K562 (cell line): ENCODE results near the gene ANO9. TPM values are rescaled to one million over a fixed set of nuclear protein-coding genes. Genes with fewer than 3 reads are reported as not detected.
"Not testable (repeated sequence)": the region's sequence is repeated elsewhere in the genome, so short reads cannot be mapped to it uniquely, and the experiment has no call there.

Experiments
- ATAC-seq: fragments of 200-7000 bp; cut with Tn5 transposase; 3 replicates; pipeline ENCODE4 v1.9.1; 2020; ENCODE audit warnings: moderate library complexity
- BruUV-seq: library from RNA; stranded (reverse); fragments of 400-500 nt; replicated peaks from 2 replicates; lab custom pipeline; 2021; lab: Mats Ljungman, UMichigan
- CTCF ChIA-PET: fragments of 300-600 bp; formaldehyde crosslinking; extraction: SDS; loops from one replicate; lab custom pipeline; 2021; ENCODE audit warnings: low intra/inter-chr PET ratio; lab: Yijun Ruan, JAX
- POLR2A ChIA-PET: fragments of 300-600, 350-650 bp; sonication (Branson Sonifier 250); formaldehyde crosslinking; extraction: SDS; loops from one replicate; lab custom pipeline; 2021; ENCODE audit warnings: antibody characterized with exemption, inconsistent platforms; lab: Yijun Ruan, JAX
- DNase-seq, 4 experiments: peaks; one replicate each; pipeline versions ENCODE4 v3.0.0 to v3.0.0-alpha.2; 2011 to 2018; ENCODE audit warnings: low spot score in 3 of 4, mixed read lengths in 3 of 4; ENCODE audit errors: extremely low read depth in 1 of 4
- FAIRE-seq: peaks from 2 replicates; lab custom pipeline; 2011; peaks lifted over from hg19 to GRCh38; lab: Jason Lieb, UNC
- H2AFZ ChIP-seq: 2 replicates; pipeline ENCODE4 v1.6.0; 2011; ENCODE audit warnings: low read depth, low read length, control low read depth, inconsistent platforms
- H3K27ac ChIP-seq: fragments of 200-600 bp; 3 replicates; pipeline ENCODE4 v1.8.0; 2011; ENCODE audit warnings: low read depth, mild to moderate bottlenecking, control low read depth, inconsistent platforms, low read length, moderate library complexity, mixed read lengths; ENCODE audit errors: extremely low read depth
- H3K27me3 ChIP-seq, 2 experiments: fragments of 300-600 bp in 1 of 2; 2 replicates in 1 of 2; 3 replicates in 1 of 2; pipeline versions ENCODE4 v1.6.0 to v1.8.0; 2011; ENCODE audit warnings: inconsistent platforms in 2 of 2, low read length in 2 of 2, mild to moderate bottlenecking in 1 of 2, mixed read lengths in 1 of 2, moderate library complexity in 1 of 2; ENCODE audit not compliant: control insufficient read depth in 2 of 2, insufficient read depth in 2 of 2
- H3K36me3 ChIP-seq: fragments of 300-600 bp; 3 replicates; pipeline ENCODE4 v1.8.0; 2011; ENCODE audit warnings: mild to moderate bottlenecking, low read length, inconsistent platforms; ENCODE audit not compliant: control insufficient read depth, insufficient read depth
- H3K4me1 ChIP-seq, 2 experiments: fragments of 200-600 bp in 1 of 2; replicated peaks in 1 of 2; 2 replicates in 1 of 2; 3 replicates in 1 of 2; pipeline versions ENCODE4 v1.5.1 to v1.8.0; 2011; ENCODE audit warnings: inconsistent platforms in 2 of 2, low read length in 2 of 2, mild to moderate bottlenecking in 1 of 2, mixed read lengths in 1 of 2, moderate library complexity in 1 of 2; ENCODE audit not compliant: control insufficient read depth in 2 of 2, insufficient read depth in 2 of 2
- H3K4me2 ChIP-seq: 2 replicates; pipeline ENCODE4 v1.6.1; 2011; ENCODE audit warnings: low read length, control low read depth, inconsistent platforms, mixed read lengths; ENCODE audit not compliant: insufficient read depth
- H3K4me3 ChIP-seq: fragments of 200-600 bp; sonication (generic), shearing (Covaris generic); 2 replicates; pipeline ENCODE4 v1.5.1; 2016; ENCODE audit warnings: control low read depth, inconsistent platforms
- H3K79me2 ChIP-seq: fragments of 200-600 bp; 3 replicates; pipeline ENCODE4 v1.8.0; 2011; ENCODE audit warnings: low read length, inconsistent platforms; ENCODE audit not compliant: control insufficient read depth, insufficient read depth
- H3K9ac ChIP-seq, 2 experiments: 2 replicates each; pipeline versions ENCODE4 v1.6.0 to v1.6.1; 2011; ENCODE audit warnings: low read depth in 2 of 2, low read length in 2 of 2, control low read depth in 1 of 2, inconsistent platforms in 1 of 2, mild to moderate bottlenecking in 1 of 2, mixed read lengths in 1 of 2; ENCODE audit not compliant: insufficient read depth in 1 of 2
- H3K9me1 ChIP-seq: one replicate; pipeline ENCODE4 v1.6.0; 2011; ENCODE audit warnings: inconsistent platforms, mild to moderate bottlenecking, low read length, moderate library complexity; ENCODE audit not compliant: control insufficient read depth, insufficient read depth
- H3K9me3 ChIP-seq: replicated peaks from 2 replicates; pipeline ENCODE4 v1.5.1; 2011; ENCODE audit warnings: low read depth, low read length, inconsistent platforms; ENCODE audit not compliant: control insufficient read depth, insufficient read depth
- H4K20me1 ChIP-seq: replicated peaks from 2 replicates; pipeline ENCODE4 v1.6.1; 2011; ENCODE audit warnings: low read length, inconsistent platforms, mixed read lengths; ENCODE audit not compliant: control insufficient read depth, insufficient read depth
- MCM2 ChIP-seq: fragments of 450-650 bp; IDR thresholded peaks from 2 replicates; pipeline ENCODE4 v1.6.1; 2017; ENCODE audit warnings: low read depth, mild to moderate bottlenecking
- NR2F6 ChIP-seq: fragments of 450-650 bp; formaldehyde crosslinking; IDR thresholded peaks from 2 replicates; pipeline ENCODE4 v1.4.0; 2020; ENCODE audit warnings: mild to moderate bottlenecking
- ZNF280A ChIP-seq: fragments of 450-650 bp; IDR thresholded peaks from 2 replicates; pipeline ENCODE4 v1.6.1; 2018; ENCODE audit warnings: mild to moderate bottlenecking, low read depth; ENCODE audit not compliant: partially characterized antibody
- ZNF354B ChIP-seq: fragments of 250-450 bp; sonication (Bioruptor Pico); IDR thresholded peaks from 2 replicates; pipeline ENCODE4 v1.4.0; 2020
- ZNF507 ChIP-seq: conservative IDR thresholded peaks from 2 replicates; pipeline ENCODE4 v1.6.1; 2017; ENCODE audit warnings: missing genetic modification characterization, missing compliant biosample characterization
- WGBS: fragments of 100-300 bp; shearing (Covaris generic); methylation state at CpG from one replicate; pipeline ENCODE4 v1.1.6; 2016; ENCODE audit warnings: low coverage, mixed read lengths; ENCODE audit not compliant: insufficient coverage; ENCODE audit errors: missing lambda C conversion rate; 5-methylcytosine and 5-hydroxymethylcytosine counted together
- in situ Hi-C: fragments of 300-500 bp; cut with MboI; formaldehyde crosslinking; loops from 4 replicates; pipeline ENCODE4 v1.15.0; 2018; ENCODE audit warnings: inconsistent platforms, mixed read lengths
- intact Hi-C: fragments of 100-400 bp; cut with micrococcal nuclease; formaldehyde crosslinking; loops from 2 replicates; pipeline ENCODE4 v1.14.2; 2022
- polyA plus RNA-seq, 8 experiments: library from polyadenylated mRNA; depleted of rRNA in 4 of 8; stranded (reverse) in 5 of 8; unstranded in 3 of 8; fragments of >200 nt; fragmentation: Nextera tagmentation in 2 of 8; fragmentation: Illumina TruSeq in 1 of 8; extraction: Ambion mirVana in 2 of 8; extraction: Trizol in 1 of 8; gene quantifications; 2 replicates each; pipeline versions ENCODE4 v1.2.1 to v1.2.3, GENCODE V29; 2011 to 2014; ENCODE audit warnings: inconsistent platforms in 1 of 8, missing spikeins in 1 of 8
- total RNA-seq, 7 experiments: library from RNA; depleted of rRNA in 6 of 7; stranded (reverse); fragments of >200 nt in 6 of 7; fragmentation: Illumina TruSeq in 2 of 7; extraction: Trizol in 2 of 7; gene quantifications; 2 replicates each; pipeline versions ENCODE4 v1.2.1 to v1.2.3, GENCODE V29; 2011 to 2021; ENCODE audit warnings: low replicate concordance in 1 of 7

ANO9 gene
- total and polyA plus RNA-seq, 9 of the 15 experiments (the other 6 are each of a cell fraction or from before 2014, with no cell fraction given): 0.20 to 14.5 (median 4.5) TPM

- peaks cover 5 to 32% of the 10 kb centered on the region in 2 experiments; a peak in 4 of 5 replicates for H3K4me1 ChIP-seq
- no peak overlapping the region for H3K27ac ChIP-seq
- no peak overlapping the region for H3K9ac ChIP-seq
- no peak for FAIRE-seq
- no peak for TF ChIP-seq NR2F6 (CRISPR knock-in tag)
- TF ChIP-seq MCM2: no peak
- peak; percentile 61 for TF ChIP-seq ZNF354B (CRISPR knock-in tag)
- TF ChIP-seq ZNF280A: peak; percentile 34
- peak; percentile 96 for TF ChIP-seq ZNF507 (tag)
- H3K9me1 ChIP-seq: no peaks in the 10 kb centered on the region
- H3K4me3 ChIP-seq: no peak overlapping the region
- no peaks in the 10 kb centered on the region for H3K79me2 ChIP-seq
- ATAC-seq: no peak
- POLR2A ChIA-PET: no interaction called here
- no peak for DNase-seq
- H3K36me3 ChIP-seq: no peaks in the 10 kb centered on the region
- intact Hi-C loops: no loop called here
- no peaks in the 10 kb centered on the region for H4K20me1 ChIP-seq
- 54% methylated on average over 4 of the region's 4 CpGs for WGBS
- no peak overlapping the region for H3K4me2 ChIP-seq
- CTCF ChIA-PET: no interaction called here
- no peaks in the 10 kb centered on the region for H3K27me3 ChIP-seq
- in situ Hi-C loops: no loop called here
- H2AFZ ChIP-seq: no peak overlapping the region
- H3K9me3 ChIP-seq: 0 out of 2 replicates have a peak, but pooled peaks cover 2% of the 10 kb centered on the region
- BruUV-seq: no TSS peak
These were observed 16.5 kb downstream of the ANO9 start for GRCh38 chr11:425301-425700.

- H3K9ac ChIP-seq, BruUV-seq, H3K27ac ChIP-seq, FAIRE-seq, POLR2A ChIA-PET, H3K4me3 ChIP-seq, H3K27me3 ChIP-seq, DNase-seq, H3K9me3 ChIP-seq, ATAC-seq, H4K20me1 ChIP-seq, intact Hi-C loops, H3K9me1 ChIP-seq, H2AFZ ChIP-seq, H3K4me2 ChIP-seq, H3K36me3 ChIP-seq, H3K79me2 ChIP-seq, CTCF ChIA-PET, in situ Hi-C loops: not testable (repeated sequence)
- 85% methylated on average over 15 of the region's 45 CpGs for WGBS
- H3K4me1 ChIP-seq: peaks cover 5 to 33% of the 10 kb centered on the region in 2 experiments; a peak in 4 of 5 replicates
These were observed 17.0 kb downstream of the ANO9 start for GRCh38 chr11:424766-425165.
